OCI-LY3 (cell line): Measurements from ENCODE around the gene RELT.
A peak's percentile ranks its signal among the peaks of the same experiment; 100 is the strongest.

ENCODE experiments used
- H2AFZ ChIP-seq: fragments of 200-600, 300-600 bp; shearing (Covaris generic); 2 replicates; pipeline ENCODE4 v1.6.0; 2014; ENCODE audit warnings: antibody characterized with exemption, low read depth, low read length
- H3K27ac ChIP-seq: fragments of 200-600, 300-600 bp; sonication (generic); 2 replicates; pipeline ENCODE4 v1.5.1; 2014; ENCODE audit warnings: mild to moderate bottlenecking, low read length, moderate library complexity, mixed read lengths
- H3K27me3 ChIP-seq: fragments of 200-600, 300-600 bp; sonication (generic); 2 replicates; pipeline ENCODE4 v1.6.1; 2014; ENCODE audit warnings: low read depth, low read length, mixed read lengths
- H3K36me3 ChIP-seq: fragments of 200-600, 300-600 bp; sonication (generic); replicated peaks from 2 replicates; pipeline ENCODE3; 2014; ENCODE audit warnings: low read depth, low read length, mixed read lengths
- H3K4me1 ChIP-seq: fragments of 300-600, 200-600 bp; sonication (generic); 2 replicates; pipeline ENCODE4 v1.6.1; 2014; ENCODE audit warnings: low read length, mixed read lengths
- H3K4me2 ChIP-seq: fragments of 200-600, 300-600 bp; sonication (generic); 2 replicates; pipeline ENCODE4 v1.6.1; 2014; ENCODE audit warnings: low read length, mixed read lengths
- H3K4me3 ChIP-seq: fragments of 300-600, 200-600 bp; sonication (generic); 2 replicates; pipeline ENCODE4 v1.5.1; 2014; ENCODE audit warnings: antibody characterized with exemption, mild to moderate bottlenecking, low read length, moderate library complexity
- H3K79me2 ChIP-seq: fragments of 300-600, 200-600 bp; shearing (Covaris generic); 2 replicates; pipeline ENCODE4 v1.6.1; 2014; ENCODE audit warnings: mild to moderate bottlenecking, low read length, mixed read lengths
- H3K9ac ChIP-seq: fragments of 300-600, 200-600 bp; shearing (Covaris generic); 2 replicates; pipeline ENCODE4 v1.6.0; 2014; ENCODE audit warnings: mild to moderate bottlenecking, low read length, moderate library complexity
- H3K9me3 ChIP-seq: fragments of 200-600, 300-600 bp; shearing (Covaris generic); 2 replicates; pipeline ENCODE4 v1.6.1; 2014; ENCODE audit warnings: low read length, mixed read lengths; ENCODE audit not compliant: insufficient read depth
- H4K20me1 ChIP-seq: fragments of 200-600, 300-600 bp; sonication (generic); 2 replicates; pipeline ENCODE4 v1.6.1; 2016; ENCODE audit warnings: low read length, mixed read lengths; ENCODE audit not compliant: insufficient read depth
- EZH2phosphoT487 ChIP-seq: fragments of 200-600 bp; shearing (Covaris generic); IDR thresholded peaks from 2 replicates; pipeline ENCODE4 v1.6.1; 2018; ENCODE audit warnings: antibody characterized with exemption, mixed run types, low read depth
- TF ChIP-seq, protein P1 (sequence below): fragments of 200-600, 300-600 bp; sonication (generic); IDR thresholded peaks from 2 replicates; pipeline ENCODE4 v1.5.1; 2014; ENCODE audit warnings: antibody characterized with exemption, low read length, low read depth

The RELT gene

DNA sequence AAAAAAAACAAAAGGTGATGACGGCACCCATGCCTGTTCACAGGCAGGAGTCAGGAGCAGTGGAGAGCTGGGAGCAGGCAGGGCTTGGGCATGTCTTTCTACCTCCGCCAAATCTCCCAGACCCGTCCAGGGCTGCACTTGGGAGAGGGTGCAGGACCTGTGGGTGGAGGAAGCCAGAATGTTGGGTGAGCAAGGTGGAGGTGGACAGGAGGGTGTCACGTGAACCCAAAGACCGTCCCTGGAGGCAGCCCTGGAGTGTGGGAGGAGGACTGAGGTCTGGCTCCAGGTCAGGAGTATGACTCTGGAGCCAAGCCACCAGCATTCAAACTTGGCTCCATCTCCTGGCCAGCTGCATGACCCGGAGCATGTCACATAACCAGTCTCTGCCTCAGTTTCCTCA is 26.6 kb upstream of the RELT start:
- no peaks in the 10 kb centered on the region for H3K9me3 ChIP-seq
- no peak overlapping the region for H3K27ac ChIP-seq
- no peaks in the 10 kb centered on the region for H4K20me1 ChIP-seq
- no peak overlapping the region for H2AFZ ChIP-seq
- no peak overlapping the region for H3K9ac ChIP-seq
- no peaks in the 10 kb centered on the region for H3K79me2 ChIP-seq
- TF ChIP-seq, protein P1, sequence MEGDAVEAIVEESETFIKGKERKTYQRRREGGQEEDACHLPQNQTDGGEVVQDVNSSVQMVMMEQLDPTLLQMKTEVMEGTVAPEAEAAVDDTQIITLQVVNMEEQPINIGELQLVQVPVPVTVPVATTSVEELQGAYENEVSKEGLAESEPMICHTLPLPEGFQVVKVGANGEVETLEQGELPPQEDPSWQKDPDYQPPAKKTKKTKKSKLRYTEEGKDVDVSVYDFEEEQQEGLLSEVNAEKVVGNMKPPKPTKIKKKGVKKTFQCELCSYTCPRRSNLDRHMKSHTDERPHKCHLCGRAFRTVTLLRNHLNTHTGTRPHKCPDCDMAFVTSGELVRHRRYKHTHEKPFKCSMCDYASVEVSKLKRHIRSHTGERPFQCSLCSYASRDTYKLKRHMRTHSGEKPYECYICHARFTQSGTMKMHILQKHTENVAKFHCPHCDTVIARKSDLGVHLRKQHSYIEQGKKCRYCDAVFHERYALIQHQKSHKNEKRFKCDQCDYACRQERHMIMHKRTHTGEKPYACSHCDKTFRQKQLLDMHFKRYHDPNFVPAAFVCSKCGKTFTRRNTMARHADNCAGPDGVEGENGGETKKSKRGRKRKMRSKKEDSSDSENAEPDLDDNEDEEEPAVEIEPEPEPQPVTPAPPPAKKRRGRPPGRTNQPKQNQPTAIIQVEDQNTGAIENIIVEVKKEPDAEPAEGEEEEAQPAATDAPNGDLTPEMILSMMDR: no peak
- no peak for TF ChIP-seq EZH2phosphoT487
- no peak overlapping the region for H3K4me3 ChIP-seq
- H3K27me3 ChIP-seq: peaks cover 7% of the 10 kb centered on the region; the same call in 1 of the 2 replicates
- peaks cover 4% of the 10 kb centered on the region for H3K4me1 ChIP-seq
- H3K36me3 ChIP-seq: no peaks in the 10 kb centered on the region
- H3K4me2 ChIP-seq: no peak overlapping the region

DNA sequence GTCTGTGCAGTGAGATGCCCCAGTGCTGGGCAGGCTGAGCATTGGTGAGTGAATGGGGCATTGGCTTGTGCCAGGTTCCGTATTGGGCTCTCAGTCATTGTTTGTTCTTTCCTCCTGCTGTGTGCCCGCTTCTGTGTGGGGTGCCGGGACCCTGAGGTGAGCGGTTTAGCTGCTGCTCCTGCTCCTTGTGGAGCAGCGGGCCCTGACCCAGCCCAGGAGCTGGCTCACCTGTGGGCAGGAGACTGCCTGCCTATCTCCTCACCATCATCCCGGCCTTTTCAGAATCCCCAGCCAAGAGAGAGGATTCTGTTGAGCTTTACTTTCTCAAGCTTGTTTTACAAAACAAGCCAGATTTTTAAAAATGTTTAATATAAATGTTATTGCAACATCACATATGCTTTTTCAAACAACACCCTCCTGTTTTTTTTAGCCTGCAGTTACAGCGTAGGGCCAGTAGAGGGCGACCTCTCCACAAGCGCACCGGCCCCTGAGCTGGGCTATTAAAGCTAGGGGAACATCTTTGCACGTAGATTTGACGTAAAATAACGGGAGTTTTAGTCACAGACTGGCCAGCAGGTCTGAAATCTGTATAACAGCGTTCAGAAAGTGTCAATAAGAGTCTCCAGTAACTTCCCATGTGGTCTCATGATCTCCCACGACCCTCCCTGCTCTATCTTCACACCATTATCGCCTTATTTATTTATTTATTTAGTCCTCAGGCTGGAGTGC is 25.1 kb upstream of the RELT start:
- Histone ChIP-seq H2AFZ (peak overlapping the region; percentile 15; the same call in 1 of the 2 replicates), H3K4me3 (no peak overlapping the region)

DNA sequence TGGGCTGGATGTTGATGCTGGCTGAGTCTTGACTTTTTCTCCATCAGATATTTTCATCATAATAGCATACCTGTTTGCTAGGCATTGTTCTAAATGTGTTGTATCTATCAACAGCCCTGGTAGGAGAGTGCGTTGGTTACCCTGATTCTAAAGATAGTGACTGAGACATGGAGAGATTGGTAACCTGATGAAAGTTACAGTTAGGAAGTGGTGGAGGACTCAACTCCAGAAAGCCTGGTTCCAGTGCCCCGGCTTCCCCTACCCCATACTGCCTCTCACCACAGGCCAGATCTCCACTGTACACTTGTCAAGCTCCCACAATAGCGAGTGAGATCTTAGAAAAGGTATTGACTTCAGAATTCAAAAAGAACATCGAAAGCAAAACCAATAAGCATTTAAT is 22.8 kb upstream of the RELT start:
- no peaks in the 10 kb centered on the region for H3K9me3 ChIP-seq
- no peak overlapping the region for H3K4me2 ChIP-seq
- H3K79me2 ChIP-seq: no peaks in the 10 kb centered on the region
- H3K4me1 ChIP-seq: peaks cover 4% of the 10 kb centered on the region
- TF ChIP-seq, protein P1: no peak
- TF ChIP-seq EZH2phosphoT487: no peak
- H3K9ac ChIP-seq: no peak overlapping the region
- H4K20me1 ChIP-seq: no peaks in the 10 kb centered on the region
- no peaks in the 10 kb centered on the region for H3K36me3 ChIP-seq
- no peak overlapping the region for H2AFZ ChIP-seq
- H3K4me3 ChIP-seq: no peak overlapping the region
- peaks cover 7% of the 10 kb centered on the region; the same call in 1 of the 2 replicates for H3K27me3 ChIP-seq
- H3K27ac ChIP-seq: no peak overlapping the region

More for the DNA sequence above, 25.1 kb upstream of the RELT start:
- H3K4me1 ChIP-seq: peaks cover 4% of the 10 kb centered on the region
- no peak for TF ChIP-seq EZH2phosphoT487
- TF ChIP-seq, protein P1: peak; percentile 99
- no peaks in the 10 kb centered on the region for H4K20me1 ChIP-seq
- H3K9me3 ChIP-seq: no peaks in the 10 kb centered on the region
- H3K27me3 ChIP-seq: peaks cover 7% of the 10 kb centered on the region; the same call in 1 of the 2 replicates
- H3K79me2 ChIP-seq: no peaks in the 10 kb centered on the region
- no peak overlapping the region for H3K9ac ChIP-seq
- H3K4me2 ChIP-seq: peak overlapping the region; percentile 46
- H3K36me3 ChIP-seq: no peaks in the 10 kb centered on the region
- H3K27ac ChIP-seq: no peak overlapping the region

DNA sequence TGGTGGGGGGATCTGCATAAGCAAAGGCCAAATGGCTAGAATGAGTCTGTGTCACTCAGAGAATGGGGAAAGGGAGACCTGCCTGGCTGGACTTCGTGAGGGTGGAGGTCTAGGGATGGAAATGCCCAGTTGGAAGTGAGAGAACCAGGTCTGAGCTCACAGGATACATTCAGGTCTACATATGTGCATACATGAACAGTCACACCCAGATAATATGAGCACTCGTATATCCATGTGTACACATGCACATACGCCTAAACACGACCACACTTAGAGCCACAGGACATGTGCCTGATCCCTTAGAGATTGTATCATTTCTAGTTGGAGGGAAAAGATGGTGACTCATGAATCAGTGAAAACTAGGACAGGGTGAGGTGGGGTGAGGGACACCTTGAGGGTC is 21.1 kb upstream of the RELT start:
- no peak overlapping the region for H3K4me3 ChIP-seq
- H3K27ac ChIP-seq: no peak overlapping the region
- no peaks in the 10 kb centered on the region for H3K36me3 ChIP-seq
- peaks cover 4% of the 10 kb centered on the region for H3K4me1 ChIP-seq
- no peak for TF ChIP-seq EZH2phosphoT487
- TF ChIP-seq, protein P1: no peak
- peaks cover 3% of the 10 kb centered on the region; the same call in 1 of the 2 replicates for H3K27me3 ChIP-seq
- H4K20me1 ChIP-seq: no peaks in the 10 kb centered on the region
- H2AFZ ChIP-seq: no peak overlapping the region
- no peak overlapping the region for H3K9ac ChIP-seq
- no peaks in the 10 kb centered on the region for H3K79me2 ChIP-seq
- no peak overlapping the region for H3K4me2 ChIP-seq
- H3K9me3 ChIP-seq: no peaks in the 10 kb centered on the region
